HepG2 (cell line): ENCODE results near the gene METTL22. TPM values are rescaled to one million over a fixed set of nuclear protein-coding genes. Genes with fewer than 3 reads are reported as not detected.
A peak's percentile ranks its signal among the peaks of the same experiment; 100 is the strongest.

Experiments used
- ATF1 ChIP-seq: IDR thresholded peaks from 2 replicates; pipeline ENCODE4 v1.6.1; 2016; ENCODE audit warnings: mild to moderate bottlenecking, control low read depth
- ELF3 ChIP-seq: IDR thresholded peaks from 2 replicates; pipeline ENCODE4 v1.6.1; 2016; ENCODE audit warnings: missing genetic modification reagents, missing compliant biosample characterization
- ISL2 ChIP-seq: sonication (generic); formaldehyde crosslinking; IDR thresholded peaks from 2 replicates; pipeline ENCODE4 v1.5.0; 2020; ENCODE audit warnings: missing genetic modification reagents
- PCBP2 ChIP-seq: fragments of 200-400 bp; formaldehyde crosslinking; optimal IDR thresholded peaks from 2 replicates; pipeline ENCODE3; 2018; ENCODE audit warnings: low read length, low read depth; ENCODE audit not compliant: poor library complexity, severe bottlenecking
- SCMH1 ChIP-seq: sonication (generic); formaldehyde crosslinking; IDR thresholded peaks from 2 replicates; pipeline ENCODE4 v1.9.0; 2021; ENCODE audit warnings: missing genetic modification reagents, mild to moderate bottlenecking, borderline replicate concordance
- SP2 ChIP-seq: sonication (generic); formaldehyde crosslinking; IDR thresholded peaks from 2 replicates; pipeline ENCODE4 v1.5.1; 2020; ENCODE audit warnings: mild to moderate bottlenecking, missing genetic modification reagents
- SRY ChIP-seq: sonication (generic); formaldehyde crosslinking; IDR thresholded peaks from 2 replicates; pipeline ENCODE4 v1.8.0; 2022; ENCODE audit warnings: mild to moderate bottlenecking, missing genetic modification reagents
- TBL1XR1 ChIP-seq: fragments of 150-350 bp; IDR thresholded peaks from 2 replicates; pipeline ENCODE4 v1.6.1; 2014; ENCODE audit warnings: borderline replicate concordance, low read length; ENCODE audit not compliant: partially characterized antibody
- TOPORS ChIP-seq: sonication (generic); formaldehyde crosslinking; IDR thresholded peaks from 2 replicates; pipeline ENCODE4 v1.8.0; 2023; ENCODE audit warnings: mild to moderate bottlenecking, missing genetic modification reagents
- ZNF24 ChIP-seq: fragments of 450-650 bp; IDR thresholded peaks from 2 replicates; pipeline ENCODE4 v1.6.1; 2017; ENCODE audit warnings: antibody characterized with exemption, mild to moderate bottlenecking
- ZNF614 ChIP-seq: IDR thresholded peaks from 2 replicates; pipeline ENCODE4 v1.6.1; 2018; ENCODE audit warnings: missing biosample characterization, missing genetic modification reagents, inconsistent platforms, borderline replicate concordance
- ZNF75D ChIP-seq: sonication (generic); formaldehyde crosslinking; IDR thresholded peaks from 2 replicates; pipeline ENCODE4 v1.8.1; 2023; ENCODE audit warnings: missing genetic modification reagents, mild to moderate bottlenecking, borderline replicate concordance
- ZNF772 ChIP-seq: sonication (generic); formaldehyde crosslinking; IDR thresholded peaks from 2 replicates; pipeline ENCODE4 v1.5.0; 2020; ENCODE audit warnings: mild to moderate bottlenecking, missing genetic modification reagents
- ZNF878 ChIP-seq: sonication (generic); formaldehyde crosslinking; IDR thresholded peaks from 2 replicates; pipeline ENCODE4 v1.8.1; 2023; ENCODE audit warnings: mild to moderate bottlenecking, missing genetic modification reagents, moderate library complexity
- ZNF891 ChIP-seq: sonication (generic); formaldehyde crosslinking; IDR thresholded peaks from 2 replicates; pipeline ENCODE4 v1.5.0; 2020; ENCODE audit warnings: mild to moderate bottlenecking, missing genetic modification reagents
- polyA plus RNA-seq, 8 experiments: library from polyadenylated mRNA; depleted of rRNA in 3 of 8; stranded (reverse) in 7 of 8; unstranded in 1 of 8; fragments of >200 nt; fragmentation: Illumina TruSeq in 4 of 8; extraction: Trizol in 4 of 8; gene quantifications; 2 replicates each; pipeline versions ENCODE4 v1.2.1 to v1.2.3, GENCODE V29; 2011 to 2016; ENCODE audit warnings: low read depth in 4 of 8, missing spikeins in 1 of 8, mixed read lengths in 1 of 8; ENCODE audit not compliant: insufficient read depth in 1 of 8
- total RNA-seq, 5 experiments: library from RNA; depleted of rRNA; stranded (reverse); fragments of >200 nt; fragmentation: Illumina TruSeq; extraction: Trizol; gene quantifications; 2 replicates each; pipeline ENCODE4 v1.2.3, GENCODE V29; 2016; ENCODE audit warnings: low read depth in 1 of 5
- TF ChIP-seq, protein P1 (sequence below): sonication (generic); formaldehyde crosslinking; conservative IDR thresholded peaks from 2 replicates; pipeline ENCODE4 v1.8.1; 2023; ENCODE audit warnings: missing genetic modification reagents
- TF ChIP-seq, protein P2 (sequence below): sonication (generic); formaldehyde crosslinking; IDR thresholded peaks from 2 replicates; pipeline ENCODE4 v1.4.0; 2020; ENCODE audit warnings: missing genetic modification reagents, borderline replicate concordance
- TF ChIP-seq, protein P3 (sequence below): sonication (generic); formaldehyde crosslinking; conservative IDR thresholded peaks from 2 replicates; pipeline ENCODE4 v1.4.0; 2020; ENCODE audit warnings: missing genetic modification reagents
- TF ChIP-seq, protein P4 (sequence below): sonication (generic); formaldehyde crosslinking; IDR thresholded peaks from 2 replicates; pipeline ENCODE4 v1.8.0; 2022; ENCODE audit warnings: mild to moderate bottlenecking, missing genetic modification reagents, borderline replicate concordance

The METTL22 gene
- total and polyA plus RNA-seq, 2 of the 13 experiments (the other 11 are each of a cell fraction or from before 2014, with no cell fraction given) = 36.2 to 94.8 TPM

DNA sequence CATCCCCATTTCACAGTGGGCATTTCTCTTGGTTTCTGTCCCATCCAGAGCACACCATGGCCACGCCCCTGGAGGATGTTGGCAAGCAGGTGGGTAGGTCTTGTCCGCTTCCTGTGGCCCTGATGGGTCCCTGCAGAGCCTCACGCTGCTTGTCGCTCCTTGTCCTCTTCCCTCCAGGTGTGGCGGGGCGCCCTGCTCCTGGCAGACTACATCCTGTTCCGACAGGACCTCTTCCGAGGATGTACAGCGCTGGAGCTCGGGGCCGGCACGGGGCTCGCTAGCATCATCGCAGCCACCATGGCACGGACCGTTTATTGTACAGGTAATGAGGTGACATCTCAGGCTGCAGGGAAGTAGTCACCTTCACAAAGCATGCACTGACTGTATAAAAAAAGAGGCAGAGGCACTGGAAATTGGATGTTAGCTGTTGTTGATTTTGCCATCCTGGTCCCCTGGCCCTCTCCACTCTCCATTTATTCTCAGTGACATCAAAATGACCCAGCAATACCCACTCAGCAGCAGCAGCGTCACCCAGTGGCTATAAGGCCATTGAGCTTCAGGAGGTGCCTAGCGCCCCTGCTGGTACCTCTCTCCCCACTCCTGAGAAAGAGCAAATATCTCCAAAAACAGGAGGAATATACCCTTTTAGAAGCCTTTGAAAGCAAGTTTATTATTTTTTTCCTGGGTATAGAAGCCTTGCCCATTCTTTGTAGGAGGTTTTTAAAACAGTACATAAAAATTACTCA, 13.7 kb downstream of the METTL22 start (continued):
- TF ChIP-seq, protein P1, sequence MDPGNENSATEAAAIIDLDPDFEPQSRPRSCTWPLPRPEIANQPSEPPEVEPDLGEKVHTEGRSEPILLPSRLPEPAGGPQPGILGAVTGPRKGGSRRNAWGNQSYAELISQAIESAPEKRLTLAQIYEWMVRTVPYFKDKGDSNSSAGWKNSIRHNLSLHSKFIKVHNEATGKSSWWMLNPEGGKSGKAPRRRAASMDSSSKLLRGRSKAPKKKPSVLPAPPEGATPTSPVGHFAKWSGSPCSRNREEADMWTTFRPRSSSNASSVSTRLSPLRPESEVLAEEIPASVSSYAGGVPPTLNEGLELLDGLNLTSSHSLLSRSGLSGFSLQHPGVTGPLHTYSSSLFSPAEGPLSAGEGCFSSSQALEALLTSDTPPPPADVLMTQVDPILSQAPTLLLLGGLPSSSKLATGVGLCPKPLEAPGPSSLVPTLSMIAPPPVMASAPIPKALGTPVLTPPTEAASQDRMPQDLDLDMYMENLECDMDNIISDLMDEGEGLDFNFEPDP (CRISPR knock-in tag) = no peak
- TF ChIP-seq ZNF878 (CRISPR knock-in tag) (no peak), PCBP2 (no peak), TBL1XR1 (no peak), ZNF772 (CRISPR knock-in tag) (no peak), ZNF24 (no peak), SRY (peak; percentile 78; the same call in 1 of the 2 replicates), SP2 (no peak), TOPORS (CRISPR knock-in tag) (no peak), SCMH1 (CRISPR knock-in tag) (no peak), ZNF75D (CRISPR knock-in tag) (no peak), ELF3 (CRISPR knock-in tag) (peak; percentile 46; the same call in 1 of the 2 replicates), ISL2 (no peak), ZNF891 (CRISPR knock-in tag) (peak; percentile 80), ZNF614 (no peak), ATF1 (CRISPR knock-in tag) (no peak)
- TF ChIP-seq, protein P2, sequence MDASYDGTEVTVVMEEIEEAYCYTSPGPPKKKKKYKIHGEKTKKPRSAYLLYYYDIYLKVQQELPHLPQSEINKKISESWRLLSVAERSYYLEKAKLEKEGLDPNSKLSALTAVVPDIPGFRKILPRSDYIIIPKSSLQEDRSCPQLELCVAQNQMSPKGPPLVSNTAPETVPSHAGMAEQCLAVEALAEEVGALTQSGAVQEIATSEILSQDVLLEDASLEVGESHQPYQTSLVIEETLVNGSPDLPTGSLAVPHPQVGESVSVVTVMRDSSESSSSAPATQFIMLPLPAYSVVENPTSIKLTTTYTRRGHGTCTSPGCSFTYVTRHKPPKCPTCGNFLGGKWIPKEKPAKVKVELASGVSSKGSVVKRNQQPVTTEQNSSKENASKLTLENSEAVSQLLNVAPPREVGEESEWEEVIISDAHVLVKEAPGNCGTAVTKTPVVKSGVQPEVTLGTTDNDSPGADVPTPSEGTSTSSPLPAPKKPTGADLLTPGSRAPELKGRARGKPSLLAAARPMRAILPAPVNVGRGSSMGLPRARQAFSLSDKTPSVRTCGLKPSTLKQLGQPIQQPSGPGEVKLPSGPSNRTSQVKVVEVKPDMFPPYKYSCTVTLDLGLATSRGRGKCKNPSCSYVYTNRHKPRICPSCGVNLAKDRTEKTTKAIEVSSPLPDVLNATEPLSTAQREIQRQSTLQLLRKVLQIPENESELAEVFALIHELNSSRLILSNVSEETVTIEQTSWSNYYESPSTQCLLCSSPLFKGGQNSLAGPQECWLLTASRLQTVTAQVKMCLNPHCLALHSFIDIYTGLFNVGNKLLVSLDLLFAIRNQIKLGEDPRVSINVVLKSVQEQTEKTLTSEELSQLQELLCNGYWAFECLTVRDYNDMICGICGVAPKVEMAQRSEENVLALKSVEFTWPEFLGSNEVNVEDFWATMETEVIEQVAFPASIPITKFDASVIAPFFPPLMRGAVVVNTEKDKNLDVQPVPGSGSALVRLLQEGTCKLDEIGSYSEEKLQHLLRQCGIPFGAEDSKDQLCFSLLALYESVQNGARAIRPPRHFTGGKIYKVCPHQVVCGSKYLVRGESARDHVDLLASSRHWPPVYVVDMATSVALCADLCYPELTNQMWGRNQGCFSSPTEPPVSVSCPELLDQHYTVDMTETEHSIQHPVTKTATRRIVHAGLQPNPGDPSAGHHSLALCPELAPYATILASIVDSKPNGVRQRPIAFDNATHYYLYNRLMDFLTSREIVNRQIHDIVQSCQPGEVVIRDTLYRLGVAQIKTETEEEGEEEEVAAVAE (CRISPR knock-in tag) = no peak
- TF ChIP-seq, protein P3, sequence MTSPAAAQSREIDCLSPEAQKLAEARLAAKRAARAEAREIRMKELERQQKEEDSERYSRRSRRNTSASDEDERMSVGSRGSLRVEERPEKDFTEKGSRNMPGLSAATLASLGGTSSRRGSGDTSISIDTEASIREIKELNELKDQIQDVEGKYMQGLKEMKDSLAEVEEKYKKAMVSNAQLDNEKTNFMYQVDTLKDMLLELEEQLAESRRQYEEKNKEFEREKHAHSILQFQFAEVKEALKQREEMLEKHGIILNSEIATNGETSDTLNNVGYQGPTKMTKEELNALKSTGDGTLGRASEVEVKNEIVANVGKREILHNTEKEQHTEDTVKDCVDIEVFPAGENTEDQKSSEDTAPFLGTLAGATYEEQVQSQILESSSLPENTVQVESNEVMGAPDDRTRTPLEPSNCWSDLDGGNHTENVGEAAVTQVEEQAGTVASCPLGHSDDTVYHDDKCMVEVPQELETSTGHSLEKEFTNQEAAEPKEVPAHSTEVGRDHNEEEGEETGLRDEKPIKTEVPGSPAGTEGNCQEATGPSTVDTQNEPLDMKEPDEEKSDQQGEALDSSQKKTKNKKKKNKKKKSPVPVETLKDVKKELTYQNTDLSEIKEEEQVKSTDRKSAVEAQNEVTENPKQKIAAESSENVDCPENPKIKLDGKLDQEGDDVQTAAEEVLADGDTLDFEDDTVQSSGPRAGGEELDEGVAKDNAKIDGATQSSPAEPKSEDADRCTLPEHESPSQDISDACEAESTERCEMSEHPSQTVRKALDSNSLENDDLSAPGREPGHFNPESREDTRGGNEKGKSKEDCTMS (CRISPR knock-in tag) = no peak
- TF ChIP-seq, protein P4, sequence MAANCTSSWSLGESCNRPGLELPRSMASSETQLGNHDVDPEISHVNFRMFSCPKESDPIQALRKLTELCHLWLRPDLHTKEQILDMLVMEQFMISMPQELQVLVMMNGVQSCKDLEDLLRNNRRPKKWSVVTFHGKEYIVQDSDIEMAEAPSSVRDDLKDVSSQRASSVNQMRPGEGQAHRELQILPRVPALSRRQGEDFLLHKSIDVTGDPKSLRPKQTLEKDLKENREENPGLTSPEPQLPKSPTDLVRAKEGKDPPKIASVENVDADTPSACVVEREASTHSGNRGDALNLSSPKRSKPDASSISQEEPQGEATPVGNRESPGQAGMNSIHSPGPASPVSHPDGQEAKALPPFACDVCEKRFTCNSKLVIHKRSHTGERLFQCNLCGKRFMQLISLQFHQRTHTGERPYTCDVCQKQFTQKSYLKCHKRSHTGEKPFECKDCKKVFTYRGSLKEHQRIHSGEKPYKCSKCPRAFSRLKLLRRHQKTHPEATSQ (CRISPR knock-in tag) = no peak
